ENCODE measurements around the gene ACVR1. TPM values are rescaled to one million over a fixed set of nuclear protein-coding genes. Genes with fewer than 3 reads are reported as not detected.

Gene ACVR1
- total and polyA plus RNA-seq, 9 of the 15 experiments (the other 6 are each of a cell fraction or from before 2014, with no cell fraction given) = 3.8 to 14.3 (median 6.9) TPM

DNA sequence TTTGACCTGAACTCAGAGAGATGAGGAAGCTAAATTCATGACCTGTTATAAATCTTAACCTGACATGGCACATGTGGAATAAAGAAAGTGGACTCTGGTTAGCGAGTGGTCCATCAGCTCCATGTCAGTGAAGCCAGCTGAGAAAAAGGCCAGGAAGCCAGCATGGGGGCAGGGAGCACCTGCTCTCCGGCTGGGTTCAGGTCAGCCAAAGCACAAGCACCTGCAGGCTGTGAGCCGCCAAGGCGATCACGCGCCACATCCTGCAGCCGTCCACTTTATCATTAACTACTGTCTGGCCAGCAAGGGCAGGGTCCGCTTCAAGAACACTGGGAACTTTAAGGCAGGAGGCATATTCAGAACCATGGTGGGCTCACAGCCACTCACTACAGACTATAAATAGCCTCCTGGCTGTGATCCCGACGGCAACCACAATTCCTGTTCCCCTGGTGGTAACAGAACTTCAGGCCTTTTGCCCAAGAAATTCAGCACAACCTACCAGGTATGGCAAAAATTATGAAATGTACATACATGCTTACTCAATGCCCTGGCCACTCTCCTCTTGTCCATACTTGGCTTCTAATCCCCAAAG is 35.5 kb downstream of the ACVR1 start:
- H3K79me2 ChIP-seq (ENCODE audit: control insufficient read depth, insufficient read depth, low read length) = peaks cover 19% of the 10 kb centered on the region; the same call in 2 of the 3 replicates
- ATAC-seq (0 out of 3 replicates have a peak, but pooled peaks have one; percentile 3), DNase-seq (ENCODE audit: extremely low read depth in 1 of 4, low spot score in 3 of 4) (peak in 1 of 4 experiments; percentile 44), FAIRE-seq (no peak)
- no TSS peak for BruUV-seq (replicated peaks)
- POLR2A ChIA-PET = interaction anchor here (0.9 to 2.5 kb wide), 4 partner anchors 11 to 36 kb away, joined by 3 to 10 read pairs (median 4); no protein-coding TSS in a partner anchor
- H3K4me1 ChIP-seq (replicated peaks in 1 of 2; ENCODE audit: control insufficient read depth in 2 of 2, insufficient read depth in 2 of 2, low read length in 2 of 2) = peaks cover 14 to 50% of the 10 kb centered on the region in 2 experiments
- no peaks in the 10 kb centered on the region for H3K9me1 ChIP-seq (ENCODE audit: control insufficient read depth, insufficient read depth, low read length)
- no peaks in the 10 kb centered on the region; the same call in 2 of the 3 replicates for H3K36me3 ChIP-seq (ENCODE audit: control insufficient read depth, insufficient read depth, low read length)
- no peak overlapping the region for H3K4me3 ChIP-seq
- peak overlapping the region; percentile 51; the same call in 1 of the 2 replicates for H2AFZ ChIP-seq (ENCODE audit: low read depth, low read length)
- H3K4me2 ChIP-seq (ENCODE audit: insufficient read depth, low read length) = no peak overlapping the region
- no peaks in the 10 kb centered on the region for H4K20me1 ChIP-seq (replicated peaks; ENCODE audit: control insufficient read depth, insufficient read depth, low read length)
- CTCF ChIA-PET (ENCODE audit: low intra/inter-chr PET ratio) = interaction anchor here (0.6 kb wide), 1 partner anchor 162 kb away, joined by 3 read pairs; no protein-coding TSS in a partner anchor
- peak overlapping the region in 1 of 2 experiments; percentile 82; a peak in 2 of 4 replicates for H3K9ac ChIP-seq (ENCODE audit: insufficient read depth in 1 of 2, low read depth in 2 of 2, low read length in 2 of 2)
- WGBS (ENCODE audit: insufficient coverage, low coverage, missing lambda C conversion rate) = 32% methylated on average over 10 of the region's 10 CpGs
- H3K27ac ChIP-seq (ENCODE audit: extremely low read depth, low read depth, low read length) = no peak overlapping the region
- in situ Hi-C loops (cut with MboI) = no loop called here
- intact Hi-C loops (cut with micrococcal nuclease) = no loop called here
- no peaks in the 10 kb centered on the region for H3K9me3 ChIP-seq (replicated peaks; ENCODE audit: control insufficient read depth, insufficient read depth, low read depth, low read length)
- H3K27me3 ChIP-seq (ENCODE audit: control insufficient read depth in 2 of 2, insufficient read depth in 2 of 2, low read length in 2 of 2) = no peaks in the 10 kb centered on the region
- TF ChIP-seq, protein P1, sequence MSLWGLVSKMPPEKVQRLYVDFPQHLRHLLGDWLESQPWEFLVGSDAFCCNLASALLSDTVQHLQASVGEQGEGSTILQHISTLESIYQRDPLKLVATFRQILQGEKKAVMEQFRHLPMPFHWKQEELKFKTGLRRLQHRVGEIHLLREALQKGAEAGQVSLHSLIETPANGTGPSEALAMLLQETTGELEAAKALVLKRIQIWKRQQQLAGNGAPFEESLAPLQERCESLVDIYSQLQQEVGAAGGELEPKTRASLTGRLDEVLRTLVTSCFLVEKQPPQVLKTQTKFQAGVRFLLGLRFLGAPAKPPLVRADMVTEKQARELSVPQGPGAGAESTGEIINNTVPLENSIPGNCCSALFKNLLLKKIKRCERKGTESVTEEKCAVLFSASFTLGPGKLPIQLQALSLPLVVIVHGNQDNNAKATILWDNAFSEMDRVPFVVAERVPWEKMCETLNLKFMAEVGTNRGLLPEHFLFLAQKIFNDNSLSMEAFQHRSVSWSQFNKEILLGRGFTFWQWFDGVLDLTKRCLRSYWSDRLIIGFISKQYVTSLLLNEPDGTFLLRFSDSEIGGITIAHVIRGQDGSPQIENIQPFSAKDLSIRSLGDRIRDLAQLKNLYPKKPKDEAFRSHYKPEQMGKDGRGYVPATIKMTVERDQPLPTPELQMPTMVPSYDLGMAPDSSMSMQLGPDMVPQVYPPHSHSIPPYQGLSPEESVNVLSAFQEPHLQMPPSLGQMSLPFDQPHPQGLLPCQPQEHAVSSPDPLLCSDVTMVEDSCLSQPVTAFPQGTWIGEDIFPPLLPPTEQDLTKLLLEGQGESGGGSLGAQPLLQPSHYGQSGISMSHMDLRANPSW (CRISPR knock-in tag; IDR thresholded peaks at IDR 0.05) = no peak
- TF ChIP-seq SP2 (IDR thresholded peaks at IDR 0.05; ENCODE audit: extremely low read depth, low read depth, low read length, poor library complexity, severe bottlenecking) = no peak
- TF ChIP-seq, protein P2, sequence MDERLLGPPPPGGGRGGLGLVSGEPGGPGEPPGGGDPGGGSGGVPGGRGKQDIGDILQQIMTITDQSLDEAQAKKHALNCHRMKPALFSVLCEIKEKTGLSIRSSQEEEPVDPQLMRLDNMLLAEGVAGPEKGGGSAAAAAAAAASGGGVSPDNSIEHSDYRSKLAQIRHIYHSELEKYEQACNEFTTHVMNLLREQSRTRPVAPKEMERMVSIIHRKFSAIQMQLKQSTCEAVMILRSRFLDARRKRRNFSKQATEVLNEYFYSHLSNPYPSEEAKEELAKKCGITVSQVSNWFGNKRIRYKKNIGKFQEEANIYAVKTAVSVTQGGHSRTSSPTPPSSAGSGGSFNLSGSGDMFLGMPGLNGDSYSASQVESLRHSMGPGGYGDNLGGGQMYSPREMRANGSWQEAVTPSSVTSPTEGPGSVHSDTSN (CRISPR knock-in tag; IDR thresholded peaks at IDR 0.05; ENCODE audit: low read depth) = no peak
- TF ChIP-seq, protein P2 (tag; conservative IDR thresholded peaks at IDR 0.05; ENCODE audit: low read depth) = peak; percentile 70
- TF ChIP-seq POLR2H (tag; IDR thresholded peaks at IDR 0.05; ENCODE audit: low read depth) = no peak
- TF ChIP-seq FOXA1 (IDR thresholded peaks at IDR 0.05; ENCODE audit: borderline replicate concordance) = no peak
- no peak for TF ChIP-seq FUS (optimal IDR thresholded peaks at IDR 0.05; ENCODE audit: low read depth, low read length)
- no peak for TF ChIP-seq CBX5 (IDR thresholded peaks at IDR 0.05; ENCODE audit: borderline replicate concordance, low read depth)
- no peak for TF ChIP-seq ZKSCAN1 (IDR thresholded peaks at IDR 0.05; ENCODE audit: low read depth, low read length)
- TF ChIP-seq EGR1 (conservative IDR thresholded peaks at IDR 0.05) = no peak
- no peak for TF ChIP-seq ZBTB26 (CRISPR knock-in tag; IDR thresholded peaks at IDR 0.05)

Measured in K562 (cell line).